Hepatocyte (in vitro differentiated cells): ENCODE measurements around the gene UBE2O.

Experiments used
- CTCF ChIP-seq: fragments of 200-600 bp; sonication (generic); IDR thresholded peaks from 2 replicates; pipeline ENCODE4 v1.5.1; 2016; ENCODE audit warnings: antibody characterized with exemption, mild to moderate bottlenecking; ENCODE audit not compliant: poor library complexity
- EZH2phosphoT487 ChIP-seq: fragments of 200-600 bp; sonication (generic); IDR thresholded peaks from one replicate; pipeline ENCODE4 v1.6.1; 2018; ENCODE audit warnings: antibody characterized with exemption, mild to moderate bottlenecking, low read depth, moderate library complexity; ENCODE audit not compliant: unreplicated experiment, severe bottlenecking

GRCh38 chr17:76499267-76499667 lies 46.3 kb upstream of the UBE2O start:
- TF ChIP-seq CTCF (no peak), EZH2phosphoT487 (no peak)
